ENCODE data around the gene ZCCHC14.

ZCCHC14 gene

GRCh38 chr16:87360862-87361610, 131.8 kb downstream of the ZCCHC14 start:
- no peak for DNase-seq (ENCODE audit: low spot score)

- no peak for DNase-seq (ENCODE audit: low spot score)
Measured at GRCh38 chr16:87359121-87359520, 133.7 kb downstream of the ZCCHC14 start.

- DNase-seq (ENCODE audit: low spot score): no peak
Measured at GRCh38 chr16:87358696-87359095, 134.1 kb downstream of the ZCCHC14 start.

- DNase-seq (ENCODE audit: low spot score): no peak
Measured at GRCh38 chr16:87358250-87358649, 134.6 kb downstream of the ZCCHC14 start.

GRCh38 chr16:87356491-87356853, 136.4 kb downstream of the ZCCHC14 start:
- DNase-seq (ENCODE audit: low spot score): no peak
